H1 (cell line): Measurements from ENCODE around the gene PLA2G4D.

Experiments used
- BACH1 ChIP-seq: IDR thresholded peaks from 2 replicates; pipeline ENCODE4 v1.6.1; 2012; ENCODE audit warnings: low read length, improper control_type of control experiment
- CBX8 ChIP-seq: fragments of 300-800, 300-1000 bp; sonication (generic); IDR thresholded peaks from 2 replicates; pipeline ENCODE4 v1.7.1; 2016; ENCODE audit warnings: low read depth, low read length, borderline replicate concordance
- CEBPB ChIP-seq: IDR thresholded peaks from 2 replicates; pipeline ENCODE4 v1.6.1; 2012; ENCODE audit warnings: low read depth, low read length
- CREB1 ChIP-seq: IDR thresholded peaks from 2 replicates; pipeline ENCODE4 v1.6.1; 2012; ENCODE audit warnings: inconsistent platforms
- EP300 ChIP-seq, 2 experiments: IDR thresholded peaks; 1 replicate in 1 of 2; 2 replicates in 1 of 2; pipeline ENCODE4 v1.6.1; 2011 to 2012; ENCODE audit warnings: low read depth in 2 of 2, low read length in 2 of 2, mild to moderate bottlenecking in 2 of 2, borderline replicate concordance in 1 of 2, inconsistent platforms in 1 of 2, moderate library complexity in 1 of 2
- EZH2 ChIP-seq: fragments of 200-600 bp; sonication (generic); IDR thresholded peaks from 2 replicates; pipeline ENCODE4 v1.7.1; 2012; ENCODE audit warnings: low read depth, mild to moderate bottlenecking, moderate library complexity, low read length, inconsistent platforms; ENCODE audit not compliant: severe bottlenecking
- KDM4A ChIP-seq: IDR thresholded peaks from one replicate; pipeline ENCODE4 v1.7.1; 2012; ENCODE audit warnings: low read depth, mild to moderate bottlenecking, moderate library complexity, low read length, inconsistent platforms; ENCODE audit not compliant: severe bottlenecking
- POLR2A ChIP-seq, 2 experiments: IDR thresholded peaks; 1 replicate in 1 of 2; 2 replicates in 1 of 2; pipeline ENCODE4 v1.6.1; 2011; ENCODE audit warnings: low read depth in 2 of 2, low read length in 2 of 2, mild to moderate bottlenecking in 2 of 2; ENCODE audit errors: control extremely low read depth in 1 of 2
- RAD21 ChIP-seq, 2 experiments: IDR thresholded peaks in 1 of 2; conservative IDR thresholded peaks in 1 of 2; 2 replicates each; pipeline ENCODE4 v1.6.1; 2011; ENCODE audit warnings: low read depth in 2 of 2, low read length in 2 of 2, improper control_type of control experiment in 1 of 2, inconsistent platforms in 1 of 2, mild to moderate bottlenecking in 1 of 2, moderate library complexity in 1 of 2
- RNF2 ChIP-seq: fragments of 200-900, 300-1000 bp; sonication (generic); IDR thresholded peaks from 2 replicates; pipeline ENCODE4 v1.7.1; 2016; ENCODE audit warnings: borderline replicate concordance, low read depth, mild to moderate bottlenecking, antibody characterized with exemption, low read length; ENCODE audit not compliant: poor library complexity, severe bottlenecking; ENCODE audit errors: missing control alignments
- SIX5 ChIP-seq: IDR thresholded peaks from 2 replicates; pipeline ENCODE4 v1.6.1; 2011; ENCODE audit warnings: mild to moderate bottlenecking, low read depth, low read length
- TF ChIP-seq, protein P1 (sequence below), 3 experiments: IDR thresholded peaks; 1 replicate in 2 of 3; 2 replicates in 1 of 3; pipeline versions ENCODE4 v1.5.1 to v1.6.1; 2011; ENCODE audit warnings: low read length in 3 of 3, mild to moderate bottlenecking in 3 of 3, inconsistent platforms in 2 of 3, low read depth in 1 of 3, moderate library complexity in 1 of 3; ENCODE audit not compliant: insufficient read depth in 1 of 3; ENCODE audit errors: control extremely low read depth in 1 of 3
- TF ChIP-seq, protein P2 (sequence below): IDR thresholded peaks from 2 replicates; pipeline ENCODE4 v1.6.1; 2012; ENCODE audit warnings: inconsistent platforms

DNA sequence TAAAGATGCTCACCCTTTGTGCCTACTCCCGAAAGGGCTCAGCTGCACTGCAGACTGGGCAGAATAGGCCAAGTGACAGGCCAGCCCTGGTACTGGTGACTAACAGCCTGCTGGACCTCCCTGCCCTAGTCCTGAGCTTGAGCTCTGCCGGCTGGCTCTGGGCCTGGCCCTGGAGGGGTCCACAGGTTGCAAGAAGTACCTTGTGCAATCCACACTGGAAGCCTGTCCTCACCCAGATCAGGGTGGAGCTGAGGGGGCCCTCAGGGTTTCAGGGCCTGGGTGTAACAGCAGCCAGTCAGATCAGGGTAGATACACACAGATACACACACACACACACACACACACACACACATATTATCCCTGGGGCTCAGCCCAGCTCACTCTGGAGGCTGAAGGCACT lies 27.3 kb upstream of the PLA2G4D start:
- TF ChIP-seq, protein P1, sequence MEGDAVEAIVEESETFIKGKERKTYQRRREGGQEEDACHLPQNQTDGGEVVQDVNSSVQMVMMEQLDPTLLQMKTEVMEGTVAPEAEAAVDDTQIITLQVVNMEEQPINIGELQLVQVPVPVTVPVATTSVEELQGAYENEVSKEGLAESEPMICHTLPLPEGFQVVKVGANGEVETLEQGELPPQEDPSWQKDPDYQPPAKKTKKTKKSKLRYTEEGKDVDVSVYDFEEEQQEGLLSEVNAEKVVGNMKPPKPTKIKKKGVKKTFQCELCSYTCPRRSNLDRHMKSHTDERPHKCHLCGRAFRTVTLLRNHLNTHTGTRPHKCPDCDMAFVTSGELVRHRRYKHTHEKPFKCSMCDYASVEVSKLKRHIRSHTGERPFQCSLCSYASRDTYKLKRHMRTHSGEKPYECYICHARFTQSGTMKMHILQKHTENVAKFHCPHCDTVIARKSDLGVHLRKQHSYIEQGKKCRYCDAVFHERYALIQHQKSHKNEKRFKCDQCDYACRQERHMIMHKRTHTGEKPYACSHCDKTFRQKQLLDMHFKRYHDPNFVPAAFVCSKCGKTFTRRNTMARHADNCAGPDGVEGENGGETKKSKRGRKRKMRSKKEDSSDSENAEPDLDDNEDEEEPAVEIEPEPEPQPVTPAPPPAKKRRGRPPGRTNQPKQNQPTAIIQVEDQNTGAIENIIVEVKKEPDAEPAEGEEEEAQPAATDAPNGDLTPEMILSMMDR (IDR thresholded peaks at IDR 0.05; ENCODE audit: control extremely low read depth in 1 of 3, insufficient read depth in 1 of 3, low read depth in 1 of 3, low read length in 3 of 3), result no peak
- TF ChIP-seq, protein P2, sequence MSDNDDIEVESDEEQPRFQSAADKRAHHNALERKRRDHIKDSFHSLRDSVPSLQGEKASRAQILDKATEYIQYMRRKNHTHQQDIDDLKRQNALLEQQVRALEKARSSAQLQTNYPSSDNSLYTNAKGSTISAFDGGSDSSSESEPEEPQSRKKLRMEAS, result no peak
- TF ChIP-seq CREB1 (no peak), EP300 (IDR thresholded peaks at IDR 0.05; ENCODE audit: borderline replicate concordance in 1 of 2, low read depth in 2 of 2, low read length in 2 of 2) (no peak), CBX8 (no peak), BACH1 (no peak), EZH2 (no peak), RNF2 (no peak), SIX5 (no peak), KDM4A (no peak), RAD21 (IDR thresholded peaks at IDR 0.05 in 1 of 2, conservative IDR thresholded peaks at IDR 0.05 in 1 of 2; ENCODE audit: low read depth in 2 of 2, low read length in 2 of 2) (no peak), CEBPB (no peak), POLR2A (IDR thresholded peaks at IDR 0.05; ENCODE audit: control extremely low read depth in 1 of 2, low read depth in 2 of 2, low read length in 2 of 2) (no peak)
